Activated naive CD4-positive, alpha-beta T cell treated with anti-CD3 and anti-CD28 coated beads, Interleukin-2, amount 10 ng/mL, durations not matched to agents 7 days and 5 days (primary cell): ENCODE measurements around the gene ADCY7.

ENCODE experiments used
- CTCF ChIA-PET: fragments of 350-600 bp; sonication (Branson Sonifier 250); formaldehyde crosslinking; loops from one replicate; lab custom pipeline; 2021; ENCODE audit warnings: antibody characterized with exemption; lab: Charles Lee
- DNase-seq: peaks from one replicate; pipeline ENCODE4 v3.0.0-alpha.2; 2020
- H3K27ac Mint-ChIP-seq: one replicate; pipeline ENCODE4 v1.8.0; 2021; ENCODE audit warnings: mild to moderate bottlenecking, moderate library complexity, mixed read lengths
- H3K27me3 Mint-ChIP-seq: one replicate; pipeline ENCODE4 v1.8.0; 2021; ENCODE audit warnings: mild to moderate bottlenecking, mixed read lengths
- H3K36me3 Mint-ChIP-seq: one replicate; pipeline ENCODE4 v1.8.0; 2021; ENCODE audit warnings: mixed read lengths
- H3K4me1 Mint-ChIP-seq: one replicate; pipeline ENCODE4 v1.8.0; 2021; ENCODE audit warnings: mixed read lengths
- H3K4me3 Mint-ChIP-seq: one replicate; pipeline ENCODE4 v1.8.0; 2021; ENCODE audit warnings: mild to moderate bottlenecking, moderate library complexity, mixed read lengths
- H3K9me3 Mint-ChIP-seq: one replicate; pipeline ENCODE4 v1.8.0; 2021; ENCODE audit warnings: mixed read lengths

The ADCY7 gene

DNA sequence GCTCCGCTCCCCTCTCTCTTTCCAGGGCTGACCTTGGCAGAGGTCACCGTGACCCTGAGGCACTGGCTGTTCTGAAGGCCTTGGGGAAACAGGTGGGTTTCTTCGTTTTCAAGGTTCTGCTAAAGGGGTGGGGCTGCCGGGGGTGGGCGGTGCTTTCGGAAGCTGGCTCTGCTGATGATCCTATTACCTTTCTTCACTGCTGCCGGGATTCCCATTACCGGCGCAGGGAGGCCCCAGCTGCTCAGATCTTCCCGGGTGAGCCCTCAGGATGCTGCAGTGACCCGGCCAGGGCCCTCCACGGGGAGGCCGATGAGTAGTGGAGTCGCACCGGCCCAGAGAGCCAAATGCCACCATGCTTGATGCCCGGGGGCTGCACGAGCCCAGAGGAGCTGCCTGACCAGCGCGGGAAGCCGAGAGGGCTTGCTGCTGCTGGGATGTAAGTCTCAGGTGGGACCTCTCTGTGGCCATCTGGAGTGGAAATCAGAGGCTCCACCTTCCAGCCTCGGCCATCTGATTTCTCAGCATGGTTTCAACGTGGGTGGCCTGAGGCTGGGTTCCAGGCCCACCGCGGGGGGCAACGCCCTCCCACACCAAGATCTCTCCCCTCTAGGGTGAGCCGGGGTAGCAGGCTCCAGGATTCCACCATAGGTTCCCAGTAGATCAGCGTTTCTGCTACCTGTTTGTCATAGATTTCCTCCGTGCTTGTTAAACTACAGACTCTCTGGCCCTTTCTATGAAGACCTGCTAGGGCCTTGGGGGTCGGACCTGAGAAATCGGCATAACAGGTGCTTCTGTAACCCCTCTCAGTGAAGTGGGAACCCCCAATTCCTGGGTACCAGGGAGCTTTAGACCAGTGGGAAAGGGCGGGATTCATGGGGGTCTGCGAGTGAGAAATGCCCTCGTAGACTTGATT is 21.6 kb upstream of the ADCY7 start:
- CTCF ChIA-PET = interaction anchor here (0.8 to 1.8 kb wide), 8 partner anchors 14 to 220 kb away, joined by 3 to 5 read pairs (median 3); partner anchors contain the start of gene CNEP1R1
- Mint-ChIP-seq H3K36me3 (peaks cover 4% of the 10 kb centered on the region), H3K4me1 (peaks cover 35% of the 10 kb centered on the region), H3K27me3 (peaks cover 57% of the 10 kb centered on the region), H3K27ac (peak overlapping the region; percentile 86), H3K4me3 (peak overlapping the region; percentile 80), H3K9me3 (no peaks in the 10 kb centered on the region)
- DNase-seq = no peak

GRCh38 chr16:50245417-50246298 is 20.7 kb upstream of the ADCY7 start:
- Mint-ChIP-seq H3K4me1 (peaks cover 35% of the 10 kb centered on the region), H3K27ac (peak overlapping the region; percentile 86), H3K27me3 (peaks cover 51% of the 10 kb centered on the region), H3K9me3 (no peaks in the 10 kb centered on the region), H3K4me3 (peak overlapping the region; percentile 80), H3K36me3 (peaks cover 4% of the 10 kb centered on the region)
- DNase-seq = peak; percentile 74
- CTCF ChIA-PET = interaction anchor here (0.6 to 1.8 kb wide), 9 partner anchors 13 to 221 kb away, joined by 3 to 5 read pairs (median 3); partner anchors contain the start of gene CNEP1R1

DNA sequence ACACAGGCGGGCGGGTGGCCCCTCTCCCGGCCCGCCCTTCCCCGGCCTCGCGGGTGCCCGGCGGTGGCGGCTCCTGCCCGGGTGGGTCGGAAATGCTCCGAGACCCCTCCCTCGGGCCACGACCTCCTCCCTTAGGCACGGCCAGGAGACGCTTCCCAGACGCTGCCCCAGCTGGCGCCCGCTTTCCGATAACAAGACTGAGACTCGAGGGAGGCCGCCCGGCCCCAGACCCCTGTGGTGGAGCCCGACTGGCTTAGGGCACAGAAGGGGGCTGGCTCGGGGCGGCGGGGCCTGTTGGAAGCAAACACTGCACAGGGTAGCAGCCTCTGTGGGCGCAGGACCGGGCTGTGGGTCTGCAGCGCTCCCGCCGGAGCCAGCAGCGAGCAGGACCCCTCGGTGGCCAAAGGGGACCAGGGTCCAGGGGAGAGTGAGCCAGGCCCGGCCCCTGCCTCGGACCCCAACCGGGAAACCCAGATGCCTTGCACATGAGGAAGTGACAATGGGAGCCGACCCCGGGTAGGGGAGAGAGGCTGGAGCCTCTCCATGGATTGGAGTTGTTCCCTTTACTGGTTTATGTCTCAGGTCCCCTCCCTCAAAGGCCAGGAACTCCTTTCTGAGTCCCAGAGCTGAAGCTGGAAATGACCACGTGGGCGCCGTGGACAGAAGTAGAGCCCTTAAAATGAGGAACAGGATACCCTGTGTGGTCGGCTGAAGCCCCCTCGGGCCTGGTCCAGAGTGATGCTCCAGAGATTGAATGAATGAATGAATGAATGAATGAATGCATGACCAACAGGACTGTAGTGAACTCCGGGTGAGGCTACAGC is 19.8 kb upstream of the ADCY7 start:
- CTCF ChIA-PET = interaction anchor here (0.6 to 1.8 kb wide), 4 partner anchors 51 to 164 kb away, joined by 3 to 5 read pairs (median 3); no protein-coding TSS in a partner anchor
- peaks cover 42% of the 10 kb centered on the region for H3K27me3 Mint-ChIP-seq
- no peaks in the 10 kb centered on the region for H3K9me3 Mint-ChIP-seq
- H3K4me1 Mint-ChIP-seq = peaks cover 33% of the 10 kb centered on the region
- peak overlapping the region; percentile 78 for H3K4me3 Mint-ChIP-seq
- peak overlapping the region; percentile 76 for H3K27ac Mint-ChIP-seq
- peaks cover 4% of the 10 kb centered on the region for H3K36me3 Mint-ChIP-seq
- DNase-seq = peak; percentile 42

DNA sequence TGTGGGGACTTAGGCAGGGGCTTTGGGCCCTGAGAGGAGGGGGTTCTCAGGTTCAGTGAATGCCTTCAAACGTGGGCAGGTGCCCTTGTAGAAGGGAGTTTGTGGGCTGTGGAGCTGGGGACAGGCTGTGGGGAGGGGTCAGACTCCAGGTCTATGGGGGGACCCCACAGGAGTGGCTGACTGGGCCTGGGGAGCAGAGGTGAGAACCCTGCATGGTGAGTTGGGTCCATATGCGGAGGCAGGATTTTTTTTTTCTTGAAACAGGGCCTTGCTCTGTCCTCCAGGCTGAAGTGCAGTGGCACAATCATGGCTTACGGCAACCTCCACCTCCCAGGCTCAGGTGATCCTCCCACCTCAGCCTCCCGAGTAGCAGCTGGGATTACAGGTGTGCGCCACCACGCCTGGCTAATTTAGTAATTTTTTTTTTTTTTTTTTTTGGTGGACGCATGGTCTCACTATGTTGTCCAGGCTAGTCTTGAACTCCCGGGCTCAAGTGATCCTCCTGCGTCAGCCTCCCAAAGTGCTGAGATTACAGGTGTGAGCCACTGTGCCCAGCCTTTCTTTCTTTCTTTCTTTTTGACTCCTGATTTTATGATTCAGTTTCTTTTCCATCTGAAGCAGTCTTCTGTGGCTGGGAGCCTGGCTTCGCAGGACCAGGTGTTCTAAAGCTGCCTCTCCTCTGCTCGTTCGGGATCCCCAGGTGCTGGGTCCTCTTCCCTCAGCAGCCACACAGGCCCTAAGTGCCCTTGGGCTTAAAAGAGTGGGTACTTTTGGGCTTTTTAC is 19.0 kb upstream of the ADCY7 start:
- DNase-seq = no peak
- peaks cover 33% of the 10 kb centered on the region for H3K4me1 Mint-ChIP-seq
- CTCF ChIA-PET = no interaction called here
- H3K4me3 Mint-ChIP-seq = peak overlapping the region; percentile 78
- H3K27me3 Mint-ChIP-seq = peaks cover 38% of the 10 kb centered on the region
- no peaks in the 10 kb centered on the region for H3K9me3 Mint-ChIP-seq
- peak overlapping the region; percentile 21 for H3K27ac Mint-ChIP-seq
- peaks cover 4% of the 10 kb centered on the region for H3K36me3 Mint-ChIP-seq

GRCh38 chr16:50247906-50248608 is 18.3 kb upstream of the ADCY7 start:
- Mint-ChIP-seq H3K4me3 (peak overlapping the region; percentile 56), H3K27me3 (peaks cover 36% of the 10 kb centered on the region), H3K4me1 (peaks cover 33% of the 10 kb centered on the region), H3K36me3 (peaks cover 4% of the 10 kb centered on the region), H3K9me3 (no peaks in the 10 kb centered on the region), H3K27ac (no peak overlapping the region)
- DNase-seq = no peak
- CTCF ChIA-PET = no interaction called here

GRCh38 chr16:50248845-50249244 is 17.5 kb upstream of the ADCY7 start:
- CTCF ChIA-PET = interaction anchor here (0.6 to 1.9 kb wide), 2 partner anchors 78 to 121 kb away, joined by 3 to 7 read pairs; no protein-coding TSS in a partner anchor
- Mint-ChIP-seq H3K4me1 (peaks cover 31% of the 10 kb centered on the region), H3K27me3 (peaks cover 37% of the 10 kb centered on the region), H3K9me3 (no peaks in the 10 kb centered on the region), H3K27ac (no peak overlapping the region), H3K4me3 (peak overlapping the region; percentile 22), H3K36me3 (peaks cover 4% of the 10 kb centered on the region)
- DNase-seq = no peak

DNA sequence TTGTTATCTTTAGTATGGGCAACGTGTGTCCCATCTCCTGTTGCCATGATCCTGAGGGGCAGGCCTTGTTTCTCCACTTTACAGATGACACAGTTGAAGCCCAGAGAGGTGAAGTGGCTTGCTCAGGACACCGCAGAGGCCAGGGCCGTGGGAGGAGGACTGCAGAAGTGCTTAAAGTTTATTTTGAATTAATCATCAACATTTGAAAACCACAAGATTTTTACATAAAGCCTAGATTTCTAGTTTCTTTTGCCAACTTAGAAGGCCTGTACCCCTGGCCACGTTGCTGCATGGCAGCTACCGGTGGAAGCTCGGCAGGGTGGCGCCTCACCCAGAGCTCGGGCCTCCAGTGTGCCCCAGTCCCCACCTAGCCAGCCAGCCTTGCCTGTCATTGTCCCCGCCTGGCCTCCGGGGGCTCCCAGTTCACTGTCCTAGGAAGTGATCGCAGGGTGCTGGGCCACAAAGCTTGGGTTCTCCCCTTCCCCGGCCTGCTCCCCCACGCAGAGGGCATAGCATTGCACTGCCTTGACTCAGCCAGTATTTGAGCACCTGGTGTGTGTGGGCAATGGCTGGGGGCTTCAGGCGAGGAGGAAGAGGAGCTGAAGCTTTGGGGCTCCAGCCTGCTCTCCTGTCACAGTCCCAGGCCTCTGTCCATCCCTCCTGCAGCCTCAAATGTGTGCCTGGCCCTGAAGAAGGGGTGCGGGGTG is 14.8 kb upstream of the ADCY7 start:
- peaks cover 17% of the 10 kb centered on the region for H3K4me1 Mint-ChIP-seq
- DNase-seq = no peak
- peaks cover 29% of the 10 kb centered on the region for H3K27me3 Mint-ChIP-seq

DNA sequence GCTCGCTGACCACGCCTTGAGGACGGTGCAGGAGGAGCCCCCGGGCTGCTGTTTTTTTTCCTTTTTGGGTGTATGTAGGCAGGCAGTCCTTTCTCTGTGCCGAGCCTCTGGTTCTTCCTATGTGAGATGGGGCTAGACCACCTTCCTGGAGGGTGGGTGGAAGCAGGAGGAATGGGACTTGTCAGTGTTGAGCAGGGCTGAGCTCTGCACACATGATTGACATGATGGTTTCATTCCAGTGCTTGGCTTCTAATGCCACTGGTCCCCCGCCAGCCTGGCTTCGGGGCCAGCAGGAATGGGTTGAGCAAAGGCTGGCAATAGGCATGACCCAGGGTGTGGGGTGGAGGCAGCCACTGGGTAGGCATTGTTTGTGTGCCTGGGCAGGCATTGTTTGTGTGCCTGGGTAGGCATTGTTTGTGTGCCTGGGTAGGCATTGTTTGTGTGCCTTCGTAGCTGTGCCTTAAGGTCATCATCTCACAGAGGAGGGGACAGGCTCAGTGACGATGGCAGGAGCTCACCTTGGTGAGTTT is 14.2 kb upstream of the ADCY7 start:
- DNase-seq = peak; percentile 8
- no peak overlapping the region for H3K27ac Mint-ChIP-seq
- no peak overlapping the region for H3K4me3 Mint-ChIP-seq
- peaks cover 24% of the 10 kb centered on the region for H3K27me3 Mint-ChIP-seq
- H3K36me3 Mint-ChIP-seq = peaks cover under 1% of the 10 kb centered on the region
- no peaks in the 10 kb centered on the region for H3K9me3 Mint-ChIP-seq
- peaks cover 12% of the 10 kb centered on the region for H3K4me1 Mint-ChIP-seq
- CTCF ChIA-PET = interaction anchor here (2.5 kb wide), 1 partner anchor 10 kb away, joined by 6 read pairs; no protein-coding TSS in a partner anchor

More for the DNA sequence above, 14.8 kb upstream of the ADCY7 start:
- Mint-ChIP-seq H3K4me3 (no peak overlapping the region), H3K36me3 (peaks cover 4% of the 10 kb centered on the region), H3K9me3 (no peaks in the 10 kb centered on the region), H3K27ac (no peak overlapping the region)
- CTCF ChIA-PET = interaction anchor here (1.0 to 2.5 kb wide), 3 partner anchors 11 to 25 kb away, joined by 3 to 6 read pairs (median 3); no protein-coding TSS in a partner anchor

- Mint-ChIP-seq H3K4me3 (no peak overlapping the region), H3K27me3 (peaks cover 24% of the 10 kb centered on the region), H3K36me3 (no peaks in the 10 kb centered on the region), H3K27ac (no peak overlapping the region), H3K9me3 (no peaks in the 10 kb centered on the region), H3K4me1 (peaks cover 6% of the 10 kb centered on the region)
- CTCF ChIA-PET = interaction anchor here (2.5 kb wide), 1 partner anchor 9 kb away, joined by 6 read pairs; no protein-coding TSS in a partner anchor
- DNase-seq = no peak
Observed at GRCh38 chr16:50252874-50253513, 13.4 kb upstream of the ADCY7 start.

GRCh38 chr16:50253514-50253910 is 12.8 kb upstream of the ADCY7 start:
- no peaks in the 10 kb centered on the region for H3K9me3 Mint-ChIP-seq
- peak; percentile 1 for DNase-seq

DNA sequence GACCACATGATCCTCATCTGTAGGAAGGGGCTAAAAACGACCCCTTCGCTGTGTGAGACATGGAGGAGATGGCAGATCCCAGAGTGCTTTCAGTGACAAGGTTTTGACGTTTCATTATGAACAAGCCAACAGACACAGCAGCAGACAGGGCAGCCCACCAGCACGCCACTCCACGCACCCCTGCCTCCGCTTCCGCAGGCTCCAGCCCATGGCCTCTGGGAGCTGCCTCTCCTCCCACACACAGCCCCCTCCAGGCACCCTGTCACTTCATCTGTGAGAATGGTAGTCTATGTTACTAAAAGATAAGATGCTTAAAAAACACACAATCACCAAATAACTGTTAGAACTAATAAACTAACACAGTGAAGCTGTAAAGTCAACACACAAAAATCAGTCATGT is 12.3 kb upstream of the ADCY7 start:
- CTCF ChIA-PET = interaction anchor here (0.9 kb wide), 2 partner anchors 11 to 63 kb away, joined by 3 read pairs; no protein-coding TSS in a partner anchor
- H3K9me3 Mint-ChIP-seq = no peaks in the 10 kb centered on the region
- no peaks in the 10 kb centered on the region for H3K36me3 Mint-ChIP-seq
- H3K27ac Mint-ChIP-seq = no peak overlapping the region
- no peak for DNase-seq
- peaks cover 30% of the 10 kb centered on the region for H3K27me3 Mint-ChIP-seq
- peaks cover under 1% of the 10 kb centered on the region for H3K4me1 Mint-ChIP-seq
- H3K4me3 Mint-ChIP-seq = no peak overlapping the region

More at GRCh38 chr16:50253514-50253910, 12.8 kb upstream of the ADCY7 start:
- Mint-ChIP-seq H3K27me3 (peaks cover 25% of the 10 kb centered on the region), H3K4me1 (peaks cover 2% of the 10 kb centered on the region), H3K36me3 (no peaks in the 10 kb centered on the region), H3K27ac (no peak overlapping the region), H3K4me3 (no peak overlapping the region)
- CTCF ChIA-PET = interaction anchor here (0.9 kb wide), 1 partner anchor 63 kb away, joined by 3 read pairs; no protein-coding TSS in a partner anchor
